Midbrain (tissue), 1 donor: ENCODE measurements around the gene TSEN2.
"Not testable (repeated sequence)": the region's sequence is repeated elsewhere in the genome, so short reads cannot be mapped to it uniquely, and the experiment has no call there.

Source experiments
- DNase-seq: peaks from one replicate; lab custom pipeline; 2025; lab: John Stamatoyannopoulos, UW

The TSEN2 gene

DNA sequence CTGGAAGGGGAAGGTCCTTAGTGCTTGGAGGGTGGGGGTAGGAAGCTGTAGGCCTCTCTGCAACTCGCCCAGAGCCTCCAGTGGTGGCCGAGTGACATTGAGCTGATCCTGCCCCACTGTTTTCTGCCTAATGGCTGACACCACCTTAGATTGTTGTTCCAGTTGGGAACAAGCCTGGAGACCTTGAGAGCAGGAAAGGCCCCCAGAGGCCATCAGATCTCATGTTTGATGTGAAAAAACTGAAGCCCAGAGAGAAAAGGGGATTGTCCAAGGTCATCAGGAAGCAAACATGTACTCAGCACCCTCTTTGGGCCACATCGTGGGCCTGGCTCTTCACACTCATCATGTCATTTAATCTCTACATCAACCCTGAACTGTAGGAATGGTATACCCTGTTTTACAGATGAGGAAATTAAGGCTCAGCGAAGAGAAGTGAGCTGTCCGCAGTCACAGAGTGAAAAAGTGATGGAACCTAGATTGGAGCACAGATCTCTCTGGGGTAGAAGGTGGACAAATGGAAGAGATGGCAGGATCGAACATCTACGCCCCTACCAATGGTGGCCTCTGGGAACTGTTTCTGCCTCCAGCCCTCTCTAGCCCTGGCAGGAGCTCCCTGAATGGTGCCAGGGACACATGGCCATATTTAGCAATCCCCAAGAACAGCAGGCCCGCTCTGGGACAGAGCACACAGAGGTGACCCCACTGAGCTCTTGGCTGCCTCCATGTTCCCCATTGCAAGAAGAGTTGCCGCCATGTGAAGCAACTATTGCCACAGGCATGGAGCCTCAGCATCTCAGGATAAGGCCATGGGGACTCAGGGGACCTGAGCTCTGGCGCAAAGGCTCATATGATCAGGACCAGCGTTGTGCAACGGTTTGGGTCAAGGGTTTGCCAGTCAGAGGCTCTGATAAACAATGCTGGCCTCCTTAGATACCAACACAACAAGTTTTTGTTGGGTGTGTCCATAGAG, 31.6 kb upstream of the TSEN2 start:
- DNase-seq = no peak

DNA sequence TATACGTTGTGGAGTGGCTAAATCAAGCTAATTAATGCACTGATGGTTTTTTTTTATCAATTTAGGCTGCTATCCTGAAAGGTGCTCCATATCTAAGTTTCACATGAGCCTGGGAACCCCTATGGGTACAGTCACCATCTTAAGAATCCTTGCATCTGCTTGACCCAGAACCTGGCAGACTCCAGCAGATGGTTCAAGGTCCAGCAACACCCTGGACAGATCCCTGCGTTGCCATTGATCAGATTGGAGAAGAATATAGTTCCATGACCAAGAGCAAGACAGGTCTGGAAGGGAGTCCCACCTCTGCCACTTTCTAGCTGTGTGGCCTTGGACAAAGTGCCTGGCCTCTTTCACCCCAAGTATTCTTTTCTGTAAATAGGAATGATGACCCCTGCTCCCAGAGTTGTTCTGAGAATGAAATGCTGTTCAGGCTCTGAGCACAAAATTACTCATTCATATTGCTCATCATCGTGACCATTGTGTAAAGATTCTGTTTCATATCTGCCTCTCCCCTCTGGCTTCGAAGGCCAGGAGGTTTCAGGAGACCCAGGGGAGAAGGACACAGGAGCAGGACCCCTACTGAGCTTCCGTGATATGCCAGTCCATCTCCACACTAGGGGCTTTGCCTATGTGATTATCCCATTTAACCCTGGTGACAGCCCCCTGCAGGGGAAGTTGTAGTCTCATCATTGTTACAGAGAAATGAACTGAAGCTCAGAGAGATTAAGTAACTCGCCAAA, 30.0 kb upstream of the TSEN2 start:
- DNase-seq = no peak

DNA sequence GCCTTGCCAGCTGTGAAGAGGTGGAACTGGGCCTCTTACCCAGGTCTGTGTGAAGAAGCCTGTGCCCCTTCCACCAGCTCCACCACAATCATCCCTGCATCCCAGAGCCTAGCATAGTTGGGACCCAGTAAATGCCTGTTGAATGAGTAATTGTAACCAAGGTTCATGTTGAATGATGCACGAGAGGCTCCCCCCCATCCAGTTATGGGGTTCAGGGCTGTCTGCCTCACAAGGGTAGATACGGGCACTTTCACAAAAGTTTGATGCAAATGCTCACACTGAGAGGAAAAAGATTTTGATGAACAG, 29.5 kb upstream of the TSEN2 start:
- DNase-seq = no peak

DNA sequence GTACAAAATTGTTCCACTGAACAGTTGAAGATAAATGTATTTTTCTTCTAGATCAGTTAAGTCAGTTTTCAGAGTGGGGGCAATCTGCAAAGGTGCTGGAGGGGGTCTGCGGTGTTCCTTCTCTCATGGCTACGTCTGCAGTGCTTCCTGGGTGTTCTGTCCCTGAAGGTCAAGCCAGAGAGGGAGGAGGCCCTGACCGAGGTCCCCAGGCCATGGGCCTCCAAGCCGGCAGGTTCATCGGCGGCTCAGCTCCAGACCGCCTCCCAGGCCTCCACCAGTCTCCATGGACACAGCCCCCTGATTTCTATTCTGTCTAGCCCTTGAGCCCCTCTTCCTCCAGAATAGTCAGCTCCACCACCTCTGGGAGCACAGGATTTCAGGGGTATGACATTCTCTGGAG, 28.5 kb upstream of the TSEN2 start:
- DNase-seq = no peak

DNA sequence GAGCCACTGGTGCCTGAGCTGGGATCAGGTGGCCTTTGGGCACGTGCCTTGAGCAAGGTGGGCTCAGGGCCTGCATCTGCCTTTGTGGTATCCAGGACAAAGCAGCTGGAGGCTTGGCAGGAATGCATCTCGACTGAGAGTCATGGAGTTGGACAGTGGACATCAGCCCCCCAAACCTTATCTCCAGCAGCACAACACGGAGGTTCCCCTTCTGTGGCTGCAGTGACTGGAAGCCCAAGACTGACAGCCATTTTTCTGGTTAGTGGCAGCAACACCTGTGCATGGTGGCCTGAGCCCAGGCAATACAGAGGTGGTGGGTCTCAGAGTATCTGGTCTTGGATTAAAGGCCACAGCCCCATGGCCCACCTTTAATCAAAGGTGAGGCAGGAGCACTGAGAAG, 27.8 kb upstream of the TSEN2 start:
- DNase-seq = no peak

DNA sequence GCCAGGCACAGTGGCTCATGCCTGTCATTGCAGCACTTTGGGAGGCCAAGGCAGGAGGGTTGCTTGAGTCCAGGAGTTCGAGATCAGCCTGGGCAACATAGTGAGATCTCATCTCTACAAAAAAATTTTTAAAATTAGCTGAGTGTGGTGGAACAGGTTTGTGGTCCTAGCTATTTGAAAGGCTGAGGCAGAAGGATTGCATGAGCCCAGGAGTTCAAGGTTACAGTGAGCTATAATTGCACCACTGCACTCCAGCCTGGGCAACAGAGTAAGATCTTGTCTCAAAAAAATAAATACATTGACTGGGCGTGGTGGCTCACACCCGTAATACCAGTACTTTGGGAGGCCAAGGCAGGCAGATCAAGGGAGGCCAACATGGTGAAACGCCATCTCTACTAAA, 26.9 kb upstream of the TSEN2 start:
- DNase-seq = not testable (repeated sequence)

DNA sequence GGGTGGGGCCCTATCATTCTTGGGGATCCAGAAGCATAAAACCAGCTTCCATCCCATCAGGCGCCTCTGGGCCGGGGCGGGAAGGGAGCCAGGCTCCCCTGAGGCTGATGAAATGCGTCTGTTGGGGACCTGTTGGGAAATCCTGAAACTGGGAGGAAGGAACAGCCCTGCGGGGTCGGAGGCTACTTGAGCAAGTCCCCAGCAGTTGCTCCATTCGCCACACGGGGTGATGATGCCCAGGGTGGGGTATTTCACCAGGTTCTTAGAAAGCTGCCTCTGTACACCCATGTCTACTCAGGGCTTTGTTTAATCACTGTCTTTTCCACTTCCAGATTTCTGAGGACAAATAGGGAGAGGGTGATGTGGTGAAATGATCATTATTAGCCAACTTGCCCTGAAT, 25.4 kb upstream of the TSEN2 start:
- no peak for DNase-seq

DNA sequence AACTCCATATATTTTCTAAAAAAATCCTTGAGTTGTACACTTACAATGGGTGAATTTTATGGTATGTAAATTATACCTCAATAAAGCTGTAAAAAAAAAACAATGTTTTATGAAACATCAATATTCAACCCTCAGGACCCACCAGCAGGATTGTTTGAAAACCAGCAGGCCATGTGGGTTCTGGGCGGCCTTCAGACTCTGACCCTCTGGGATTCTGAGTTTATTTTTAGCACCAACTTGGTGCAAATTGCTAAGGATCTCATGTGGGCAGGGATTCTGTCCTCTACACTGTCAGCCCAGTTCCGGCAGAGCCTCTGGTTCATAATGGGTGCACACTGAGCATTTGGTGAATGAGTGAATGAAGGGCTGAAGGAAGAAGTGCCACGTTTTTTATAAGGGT, 24.2 kb upstream of the TSEN2 start:
- DNase-seq = no peak

DNA sequence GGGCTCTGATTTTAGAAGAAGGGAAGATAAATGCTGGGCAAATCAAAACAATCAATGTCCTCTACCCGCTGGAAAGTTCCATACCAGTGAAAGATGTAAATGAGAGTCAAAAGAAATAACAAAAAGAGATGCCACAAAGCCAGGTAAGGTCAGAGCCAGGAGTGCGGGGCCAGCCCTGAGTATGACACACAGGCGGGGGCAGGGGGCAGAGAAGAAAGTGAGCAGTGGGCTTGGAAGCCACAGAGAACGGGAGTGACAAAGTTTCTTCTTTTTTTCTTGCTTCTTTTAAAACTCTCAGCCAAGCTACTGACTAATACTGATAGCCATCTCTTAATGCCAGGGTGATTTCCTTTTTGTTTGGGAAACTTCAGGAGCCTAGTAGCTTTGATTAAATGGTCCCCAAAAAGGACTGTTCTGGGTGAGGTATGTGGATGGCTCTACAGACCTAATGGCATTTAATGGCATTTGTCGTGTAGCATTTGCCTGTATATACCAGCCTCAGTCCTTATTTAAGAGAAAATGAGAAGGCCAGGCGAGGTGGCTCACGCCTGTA, 23.1 kb upstream of the TSEN2 start:
- DNase-seq = no peak

DNA sequence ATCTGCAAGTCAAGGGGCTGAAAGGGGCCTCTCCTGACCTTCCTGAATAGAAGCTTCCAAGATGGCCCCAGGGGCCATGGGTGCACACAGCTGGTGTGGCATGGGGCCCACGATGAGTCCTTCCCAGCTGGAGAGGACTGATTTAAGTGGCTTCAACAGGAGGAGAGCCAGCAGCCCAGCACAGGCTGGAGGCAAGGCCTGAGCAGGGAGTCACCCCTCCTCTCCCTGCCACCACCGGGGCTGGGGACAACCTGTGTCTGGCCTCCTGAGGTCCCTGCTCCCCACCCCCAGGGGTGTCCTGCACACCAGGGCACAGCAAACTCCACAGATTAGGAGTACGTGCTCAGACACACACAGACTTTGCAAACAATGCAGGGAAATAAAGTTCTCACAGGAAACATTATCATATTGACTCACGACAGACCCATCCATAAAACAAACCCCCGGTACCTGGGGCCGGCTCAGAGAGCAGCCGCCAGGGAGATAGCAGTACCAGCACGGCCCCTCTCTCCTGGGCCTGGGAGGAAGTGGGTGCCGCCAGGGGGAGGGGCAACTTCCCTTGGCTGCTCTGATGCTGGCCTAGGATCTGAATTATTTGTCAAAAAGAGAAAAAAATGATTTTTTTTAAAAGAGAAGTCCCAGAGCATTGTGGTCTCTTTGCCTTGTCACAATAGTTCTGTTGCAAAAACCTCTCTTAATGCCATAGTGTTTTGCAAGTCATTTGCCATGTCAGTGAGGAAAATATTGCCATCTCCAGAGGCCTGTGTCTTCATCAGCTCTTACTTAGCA, 21.9 kb upstream of the TSEN2 start:
- no peak for DNase-seq

DNA sequence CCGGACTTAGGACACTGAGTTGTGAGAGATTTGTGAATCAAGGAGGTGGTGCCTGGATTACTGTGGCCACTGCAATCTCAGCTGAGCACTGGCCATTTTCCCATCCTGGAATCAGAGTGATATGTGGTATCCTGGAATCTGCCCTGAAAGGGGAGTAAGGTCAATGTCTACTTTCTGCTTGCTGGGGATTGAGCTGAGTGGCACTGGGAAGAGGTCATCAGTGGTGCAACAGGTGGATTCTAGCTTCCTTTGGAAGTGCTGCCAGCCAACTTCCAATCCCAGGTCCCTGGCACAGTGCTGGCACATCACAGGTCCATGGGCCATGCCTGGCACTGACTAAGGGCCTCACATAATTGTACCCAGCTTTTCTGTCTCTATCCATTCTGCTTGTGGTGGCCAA, 20.6 kb upstream of the TSEN2 start:
- no peak for DNase-seq

DNA sequence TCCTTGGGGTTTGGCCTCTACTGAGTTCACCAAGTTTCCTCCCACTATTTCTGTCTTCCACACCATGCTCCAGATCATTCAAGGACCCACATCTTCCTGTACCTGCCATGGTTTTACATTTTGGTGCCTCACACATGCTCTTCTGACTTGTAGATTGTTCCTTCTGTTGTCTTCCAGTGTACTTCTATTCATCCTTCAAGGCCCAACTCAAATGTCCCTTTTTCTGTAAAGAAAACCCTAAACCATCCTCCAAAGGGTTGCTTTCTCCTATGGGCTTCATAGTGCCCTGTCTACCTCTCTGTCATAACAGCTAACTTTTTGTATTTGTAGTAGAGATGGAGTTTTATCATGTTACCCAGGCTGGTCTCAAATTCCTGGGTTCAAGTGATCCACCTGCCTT, 20.1 kb upstream of the TSEN2 start:
- no peak for DNase-seq

DNA sequence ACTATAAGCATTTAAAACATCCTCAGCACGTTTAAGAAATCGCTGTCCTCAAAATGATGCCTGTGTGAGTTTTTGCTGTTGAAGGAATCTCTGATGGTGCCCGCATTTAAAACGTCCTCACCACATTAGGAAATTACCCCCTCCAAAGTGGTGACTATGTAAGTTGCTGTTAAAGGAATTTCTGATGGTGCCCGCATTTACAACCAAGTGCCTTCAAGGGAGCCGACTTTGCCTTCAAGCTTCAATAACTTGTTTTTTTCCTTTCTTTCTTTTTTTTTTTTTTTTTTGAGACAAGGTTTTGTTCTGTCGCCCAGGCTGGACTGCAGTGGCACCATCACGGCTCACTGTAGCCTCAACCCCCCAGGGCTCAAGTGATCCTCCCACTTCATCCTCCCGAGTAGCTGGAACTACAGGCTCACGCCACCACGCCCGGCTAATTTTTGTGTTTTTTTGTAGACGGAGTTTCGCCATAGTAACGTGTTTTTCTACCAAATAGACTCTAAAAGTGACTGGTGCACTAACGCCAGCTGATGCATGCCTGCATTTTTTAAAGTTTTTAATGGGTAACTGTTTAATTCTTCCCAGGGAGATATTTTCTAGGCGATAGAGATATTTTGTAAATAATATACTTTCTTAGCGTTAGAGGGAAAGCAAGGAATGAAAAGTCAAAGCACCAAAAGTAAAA, 19.0 kb upstream of the TSEN2 start:
- DNase-seq = no peak

DNA sequence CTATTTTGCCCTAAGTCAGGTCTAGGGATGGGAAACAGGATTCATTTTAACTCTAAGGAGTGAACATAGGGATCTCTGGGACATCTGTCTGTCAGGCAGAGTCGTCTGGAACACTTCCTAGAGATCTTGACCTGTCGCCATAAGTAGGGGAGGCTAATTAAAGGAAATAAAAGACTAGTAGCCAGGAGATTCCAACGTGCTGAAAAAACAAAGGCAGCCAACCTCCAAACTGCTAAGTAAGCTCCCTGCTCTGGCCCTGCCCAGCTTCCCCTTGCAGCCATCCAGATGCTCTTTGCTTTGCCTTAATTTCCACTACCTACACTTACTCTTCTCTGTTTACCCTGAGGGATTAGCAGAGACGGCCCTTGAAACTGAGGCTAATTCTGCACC, 18.4 kb upstream of the TSEN2 start:
- DNase-seq = no peak

DNA sequence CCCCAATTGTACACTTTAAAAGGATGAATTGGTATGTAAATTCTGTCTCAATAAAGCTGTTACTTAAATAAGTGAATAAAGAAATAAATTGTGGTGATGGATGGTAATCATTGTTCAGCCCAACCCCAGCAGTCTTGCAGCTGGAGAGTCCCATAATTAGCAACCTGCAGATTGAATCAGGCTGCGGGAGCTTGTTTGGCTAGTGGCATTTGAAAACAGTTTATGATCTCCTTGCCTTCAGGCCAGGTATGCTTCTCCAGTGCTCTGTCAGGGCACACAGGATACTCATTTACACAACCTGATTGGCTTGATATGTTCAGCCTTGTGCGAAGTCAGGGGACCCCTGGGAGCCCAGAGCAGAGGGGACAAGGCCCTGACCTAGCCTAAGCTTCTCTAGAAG, 16.5 kb upstream of the TSEN2 start:
- DNase-seq = no peak

DNA sequence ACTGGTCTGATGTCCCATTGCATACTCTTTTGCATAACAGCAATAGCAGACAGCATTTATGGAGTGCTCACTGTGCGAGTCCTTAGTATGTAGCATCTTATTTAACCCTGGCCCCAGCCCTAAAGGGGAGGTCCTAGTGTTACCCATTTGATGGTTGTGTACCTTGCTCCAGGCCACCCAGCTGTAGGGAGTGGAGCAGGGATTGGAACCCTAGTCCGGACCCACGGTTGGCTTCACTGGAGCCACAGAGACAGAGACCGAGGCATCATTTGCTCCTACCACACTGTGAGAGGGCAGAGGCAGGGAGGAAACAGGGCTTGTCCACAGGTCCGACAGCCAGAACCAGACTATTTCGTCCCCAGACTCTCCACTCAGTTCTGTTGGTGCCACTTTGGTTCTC, 16.0 kb upstream of the TSEN2 start:
- DNase-seq = no peak

DNA sequence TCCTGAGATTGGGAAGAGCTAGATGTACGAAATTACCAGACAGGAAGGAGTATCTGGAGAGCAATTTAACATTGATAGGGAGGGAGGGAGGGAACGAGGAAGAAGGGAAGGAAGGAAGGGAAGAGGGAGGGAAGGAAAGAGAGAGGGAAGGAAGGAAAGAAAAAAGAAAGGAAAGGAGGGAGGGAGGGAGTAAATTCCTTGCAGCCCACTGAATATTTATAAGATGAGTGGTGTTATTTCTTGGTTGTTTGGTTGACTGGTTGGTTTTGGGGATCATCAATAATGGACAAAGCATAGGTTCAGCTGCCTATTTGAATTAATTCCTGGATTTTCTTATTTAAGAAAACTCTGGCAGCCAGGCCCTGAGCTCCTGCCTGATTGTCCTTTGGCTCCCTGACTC, 15.5 kb upstream of the TSEN2 start:
- DNase-seq = no peak

DNA sequence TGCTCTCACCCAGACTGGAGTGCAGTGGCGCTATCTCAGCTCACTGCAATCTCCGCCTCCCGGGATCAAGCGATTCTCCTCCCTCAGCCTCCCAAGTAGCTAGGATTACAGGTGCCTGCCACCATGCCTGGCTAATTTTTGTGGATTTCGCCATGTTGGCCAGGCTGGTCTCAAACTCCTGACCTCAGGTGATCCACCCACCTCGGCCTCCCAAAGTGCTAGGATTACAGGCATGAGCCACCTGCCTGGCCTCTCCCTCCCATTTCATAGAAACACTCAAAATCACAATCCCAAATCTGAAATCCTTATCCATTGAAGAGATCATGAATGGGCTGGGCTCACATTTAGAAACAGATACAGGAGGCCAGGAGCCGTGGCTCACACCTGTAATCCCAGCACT, 15.1 kb upstream of the TSEN2 start:
- DNase-seq = not testable (repeated sequence)

DNA sequence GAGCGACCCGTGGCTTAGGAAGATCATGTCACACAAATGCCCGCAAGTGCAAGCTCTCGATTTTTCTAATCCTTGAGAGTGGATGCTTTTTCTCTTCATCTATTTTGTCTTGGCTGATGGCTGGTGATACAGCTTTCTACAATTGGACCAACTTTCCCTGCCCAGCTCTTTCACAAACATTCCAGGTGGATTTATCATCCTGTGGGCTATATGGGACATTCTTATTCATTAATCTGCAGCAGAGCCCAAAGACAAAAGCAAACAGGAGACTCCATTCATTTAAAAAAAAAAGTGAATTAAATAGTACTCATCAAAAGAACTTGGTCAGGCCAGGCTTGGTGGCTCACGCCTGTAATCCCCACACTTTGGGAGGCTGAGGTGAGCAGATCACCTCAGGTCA, 14.2 kb upstream of the TSEN2 start:
- no peak for DNase-seq

DNA sequence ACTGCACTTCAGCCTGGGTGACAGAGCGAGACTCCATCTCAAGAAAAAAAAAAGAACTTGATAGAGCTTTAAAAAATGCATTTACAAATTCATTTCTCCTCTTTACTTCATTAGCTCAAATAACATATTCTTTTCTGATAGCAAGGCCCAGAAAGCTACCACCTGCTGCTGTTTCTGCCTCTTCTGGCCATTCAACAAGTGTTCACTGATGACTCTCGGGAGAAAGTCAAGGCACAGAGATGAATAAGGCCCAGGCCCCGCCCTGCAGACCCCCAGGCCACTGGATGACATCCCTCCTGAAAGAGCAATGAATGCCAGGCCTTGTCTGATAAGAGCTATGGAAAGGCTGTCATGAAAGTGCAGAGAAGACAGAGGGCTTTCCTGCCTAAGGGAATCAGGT, 13.6 kb upstream of the TSEN2 start:
- DNase-seq = no peak

DNA sequence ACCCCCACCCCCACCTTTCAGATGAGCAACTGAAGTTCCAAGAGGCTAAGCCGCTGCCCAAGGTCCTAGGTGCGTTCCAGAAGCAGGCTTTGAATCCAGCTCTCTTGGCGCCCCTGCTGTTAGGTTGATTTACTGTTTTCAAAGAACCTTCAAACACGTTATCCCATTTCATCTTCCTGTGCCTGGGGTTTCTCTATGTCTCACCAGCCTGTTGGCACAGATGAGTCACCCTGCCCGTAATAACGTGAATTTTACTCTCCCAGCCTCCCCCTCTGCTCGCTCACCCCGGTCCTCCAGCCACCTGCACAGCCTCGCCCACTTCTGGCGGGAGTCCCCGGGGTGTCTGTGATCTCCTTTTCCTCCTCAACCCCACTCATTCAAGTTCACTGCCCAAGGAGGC, 13.0 kb upstream of the TSEN2 start:
- DNase-seq = no peak
